ENCODE results near the gene ACOT7.

Gene ACOT7

GRCh38 chr1:6338695-6339094, 54.9 kb downstream of the ACOT7 start:
- no peak for DNase-seq

- DNase-seq, result no peak
These were observed 56.6 kb downstream of the ACOT7 start for GRCh38 chr1:6336776-6337622.

GRCh38 chr1:6334261-6334993, 59.1 kb downstream of the ACOT7 start:
- no peak for DNase-seq

GRCh38 chr1:6332821-6333220, 60.7 kb downstream of the ACOT7 start:
- no peak for DNase-seq

GRCh38 chr1:6331543-6332273, 61.9 kb downstream of the ACOT7 start:
- no peak for DNase-seq

- DNase-seq, result peak; percentile 53
These were observed 63.1 kb downstream of the ACOT7 start for GRCh38 chr1:6330410-6330911.

- no peak for DNase-seq
These were observed 63.7 kb downstream of the ACOT7 start for GRCh38 chr1:6329851-6330250.

- no peak for DNase-seq
These were observed 64.2 kb downstream of the ACOT7 start for GRCh38 chr1:6329396-6329795.

GRCh38 chr1:6328696-6329095, 64.9 kb downstream of the ACOT7 start:
- no peak for DNase-seq

- DNase-seq, result no peak
These were observed 65.5 kb downstream of the ACOT7 start for GRCh38 chr1:6328091-6328490.

- DNase-seq, result no peak
These were observed 68.1 kb downstream of the ACOT7 start for GRCh38 chr1:6325482-6325881.

GRCh38 chr1:6322161-6322560, 71.4 kb downstream of the ACOT7 start:
- no peak for DNase-seq

- no peak for DNase-seq
These were observed 72.4 kb downstream of the ACOT7 start for GRCh38 chr1:6321205-6321604.

- no peak for DNase-seq
These were observed 76.3 kb downstream of the ACOT7 start for GRCh38 chr1:6317098-6317760.

GRCh38 chr1:6316240-6317097, 77.1 kb downstream of the ACOT7 start:
- no peak for DNase-seq

GRCh38 chr1:6314503-6314902, 79.1 kb downstream of the ACOT7 start:
- DNase-seq, result no peak

GRCh38 chr1:6313393-6314200, 80.0 kb downstream of the ACOT7 start:
- no peak for DNase-seq

- no peak for DNase-seq
These were observed 83.3 kb downstream of the ACOT7 start for GRCh38 chr1:6310116-6310848.

- DNase-seq, result no peak
These were observed 84.0 kb downstream of the ACOT7 start for GRCh38 chr1:6309564-6309963.

- DNase-seq, result no peak
These were observed 85.1 kb downstream of the ACOT7 start for GRCh38 chr1:6308449-6308848.

All from midbrain (tissue), 1 donor.